ENCODE results near the gene MIER2.

GRCh38 chr19:390386-391206, 46.0 kb upstream of the MIER2 start:
- no peak for TF ChIP-seq ATF3 (IDR thresholded peaks at IDR 0.05)
- TF ChIP-seq CTCF (IDR thresholded peaks at IDR 0.05; ENCODE audit: low read depth, low read length, missing input control), result no peak
- no peak for TF ChIP-seq ZBTB33 (IDR thresholded peaks at IDR 0.05)
- no peak for TF ChIP-seq FOXA1 (IDR thresholded peaks at IDR 0.05)
- no peak for TF ChIP-seq MAX (IDR thresholded peaks at IDR 0.05)
- TF ChIP-seq JUND (IDR thresholded peaks at IDR 0.05), result no peak
- no peak for TF ChIP-seq YY1 (IDR thresholded peaks at IDR 0.05)
- TF ChIP-seq TAF1 (conservative IDR thresholded peaks at IDR 0.05), result no peak
- no peak for TF ChIP-seq EGR1 (IDR thresholded peaks at IDR 0.05; ENCODE audit: low read depth in 2 of 2)
- no peak for TF ChIP-seq SP1 (IDR thresholded peaks at IDR 0.05)

Measured in liver (tissue), 3 donors.